Gastrocnemius medialis (tissue), 4 donors: Measurements from ENCODE around the gene RARB. TPM values are rescaled to one million over a fixed set of nuclear protein-coding genes. Genes with fewer than 3 reads are reported as not detected.

ENCODE experiments used
- ATAC-seq, 2 donors: fragments of 150-250 bp; one replicate each; pipeline ENCODE4 v1.9.1; 2016
- DNase-seq, 2 donors: peaks; one replicate each; pipeline ENCODE4 v3.0.0-alpha.2; 2019
- H3K27ac ChIP-seq, 4 donors: fragments of 200-600 bp; sonication (generic); 1 replicate in 1 of 4; 2 replicates in 3 of 4; pipeline ENCODE4 v1.5.1; 2016 to 2018; ENCODE audit warnings: mild to moderate bottlenecking in 2 of 4, moderate library complexity in 1 of 4
- H3K27me3 ChIP-seq, 3 donors: fragments of 200-600 bp; sonication (generic) in 2 of 3; 1 replicate in 1 of 3; 2 replicates in 2 of 3; pipeline versions ENCODE4 v1.5.1 to v1.6.0; 2016 to 2019; ENCODE audit warnings: mild to moderate bottlenecking in 1 of 3, moderate library complexity in 1 of 3
- H3K36me3 ChIP-seq, 2 donors: fragments of 200-600 bp; sonication (generic) in 1 of 2; one replicate each; pipeline ENCODE4 v1.5.1; 2017 to 2018
- H3K4me1 ChIP-seq, 2 donors: fragments of 200-600 bp; sonication (generic) in 1 of 2; one replicate each; pipeline ENCODE4 v1.5.1; 2016 to 2017; ENCODE audit warnings: mild to moderate bottlenecking in 2 of 2
- H3K4me3 ChIP-seq, 4 donors: fragments of 200-600 bp; sonication (generic) in 3 of 4; 1 replicate in 1 of 4; 2 replicates in 3 of 4; pipeline ENCODE4 v1.5.1; 2016 to 2019; ENCODE audit warnings: mild to moderate bottlenecking in 2 of 4
- H3K9me3 ChIP-seq, 3 donors: fragments of 200-600 bp; sonication (generic) in 2 of 3; 1 replicate in 1 of 3; 2 replicates in 2 of 3; pipeline ENCODE4 v1.5.1; 2016 to 2019
- POLR2A ChIP-seq, 2 donors: fragments of 450-650 bp; IDR thresholded peaks; one replicate each; pipeline ENCODE4 v1.6.1; 2017; ENCODE audit warnings: antibody characterized with exemption in 2 of 2, mild to moderate bottlenecking in 2 of 2, moderate library complexity in 2 of 2
- in situ Hi-C, 4 donors: fragments of 200-750 bp; cut with MboI; loops; one replicate each; pipeline versions ENCODE4 v1.15.0 to v1.8.0; 2017; ENCODE audit warnings: low sequenced_read_pairs in 4 of 4
- intact Hi-C: fragments of 100-400 bp; cut with DNase I; formaldehyde crosslinking; loops from one replicate; pipeline ENCODE4 v1.15.1; 2023; ENCODE audit warnings: low total_unique reads
- total RNA-seq, 4 donors: library from RNA; depleted of rRNA; stranded (reverse); fragments of >200 nt; gene quantifications; one replicate each; pipeline versions ENCODE4 v1.1.0 to v1.2.3, GENCODE V29; 2016
- TF ChIP-seq, protein P1 (sequence below), 5 experiments: fragments of 450-650 bp in 3 of 5; fragments of 200-600 bp in 2 of 5; sonication (generic) in 2 of 5; IDR thresholded peaks in 4 of 5; conservative IDR thresholded peaks in 1 of 5; 1 replicate in 4 of 5; 2 replicates in 1 of 5; pipeline ENCODE4 v1.5.1; 2016 to 2019; ENCODE audit warnings: antibody characterized with exemption in 5 of 5, mild to moderate bottlenecking in 3 of 5, moderate library complexity in 3 of 5

Gene RARB
- total RNA-seq, 4 donors from 2014 or later: 1.2 to 3.0 (median 1.9) TPM

DNA sequence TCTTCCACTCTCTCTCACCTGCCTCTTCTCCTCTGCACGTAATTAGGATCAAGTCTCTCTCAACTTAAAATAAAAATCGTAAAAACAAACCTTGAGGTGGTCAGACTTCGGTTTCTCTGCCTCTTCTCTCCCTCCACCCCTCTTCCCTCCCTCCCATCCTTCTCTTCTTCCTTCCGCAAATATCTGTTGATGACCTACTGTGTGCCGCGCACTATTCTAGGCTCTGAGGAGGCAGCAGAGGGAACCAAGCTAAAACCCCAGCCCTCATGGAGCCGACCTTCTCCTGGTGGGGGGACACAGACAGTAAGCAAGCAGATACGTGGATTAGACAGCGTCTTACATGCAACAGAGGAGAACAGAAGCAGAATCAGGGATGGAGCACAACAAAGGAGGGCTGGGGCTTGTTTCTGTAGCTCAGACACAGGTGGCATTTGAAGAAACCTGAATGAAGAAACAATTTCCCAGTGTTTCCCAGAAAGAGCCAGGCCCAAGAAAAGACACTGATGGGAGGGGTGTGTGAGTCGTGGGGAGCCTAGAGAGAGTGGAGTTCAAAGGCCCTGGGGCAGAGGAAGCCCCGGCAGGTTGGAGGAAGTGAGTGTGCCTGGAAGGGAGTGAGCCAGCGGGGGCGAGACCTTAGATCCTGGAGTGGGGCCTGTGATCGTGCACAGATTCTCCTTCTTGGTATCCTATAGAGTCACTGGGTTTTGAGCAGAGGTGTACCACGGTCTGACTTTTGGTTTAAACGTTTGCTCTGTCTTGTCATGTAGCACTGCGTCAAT, 156.1 kb downstream of the RARB start:
- Histone ChIP-seq H3K4me3 (no peak overlapping the region), H3K27me3 (no peaks in the 10 kb centered on the region), H3K4me1 (no peaks in the 10 kb centered on the region), H3K36me3 (no peaks in the 10 kb centered on the region), H3K9me3 (no peaks in the 10 kb centered on the region), H3K27ac (no peak overlapping the region)
- TF ChIP-seq POLR2A (IDR thresholded peaks at IDR 0.05): no peak
- TF ChIP-seq, protein P1, sequence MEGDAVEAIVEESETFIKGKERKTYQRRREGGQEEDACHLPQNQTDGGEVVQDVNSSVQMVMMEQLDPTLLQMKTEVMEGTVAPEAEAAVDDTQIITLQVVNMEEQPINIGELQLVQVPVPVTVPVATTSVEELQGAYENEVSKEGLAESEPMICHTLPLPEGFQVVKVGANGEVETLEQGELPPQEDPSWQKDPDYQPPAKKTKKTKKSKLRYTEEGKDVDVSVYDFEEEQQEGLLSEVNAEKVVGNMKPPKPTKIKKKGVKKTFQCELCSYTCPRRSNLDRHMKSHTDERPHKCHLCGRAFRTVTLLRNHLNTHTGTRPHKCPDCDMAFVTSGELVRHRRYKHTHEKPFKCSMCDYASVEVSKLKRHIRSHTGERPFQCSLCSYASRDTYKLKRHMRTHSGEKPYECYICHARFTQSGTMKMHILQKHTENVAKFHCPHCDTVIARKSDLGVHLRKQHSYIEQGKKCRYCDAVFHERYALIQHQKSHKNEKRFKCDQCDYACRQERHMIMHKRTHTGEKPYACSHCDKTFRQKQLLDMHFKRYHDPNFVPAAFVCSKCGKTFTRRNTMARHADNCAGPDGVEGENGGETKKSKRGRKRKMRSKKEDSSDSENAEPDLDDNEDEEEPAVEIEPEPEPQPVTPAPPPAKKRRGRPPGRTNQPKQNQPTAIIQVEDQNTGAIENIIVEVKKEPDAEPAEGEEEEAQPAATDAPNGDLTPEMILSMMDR (IDR thresholded peaks at IDR 0.05 in 4 of 5, conservative IDR thresholded peaks at IDR 0.05 in 1 of 5): no peak
- intact Hi-C loops (no loop called here), in situ Hi-C loops (loop anchor here in 3 of 4 donors (25.0 kb wide), 3 partner anchors 572 to 797 kb away; no protein-coding TSS in a partner anchor)
- no peak for ATAC-seq
- DNase-seq: no peak

DNA sequence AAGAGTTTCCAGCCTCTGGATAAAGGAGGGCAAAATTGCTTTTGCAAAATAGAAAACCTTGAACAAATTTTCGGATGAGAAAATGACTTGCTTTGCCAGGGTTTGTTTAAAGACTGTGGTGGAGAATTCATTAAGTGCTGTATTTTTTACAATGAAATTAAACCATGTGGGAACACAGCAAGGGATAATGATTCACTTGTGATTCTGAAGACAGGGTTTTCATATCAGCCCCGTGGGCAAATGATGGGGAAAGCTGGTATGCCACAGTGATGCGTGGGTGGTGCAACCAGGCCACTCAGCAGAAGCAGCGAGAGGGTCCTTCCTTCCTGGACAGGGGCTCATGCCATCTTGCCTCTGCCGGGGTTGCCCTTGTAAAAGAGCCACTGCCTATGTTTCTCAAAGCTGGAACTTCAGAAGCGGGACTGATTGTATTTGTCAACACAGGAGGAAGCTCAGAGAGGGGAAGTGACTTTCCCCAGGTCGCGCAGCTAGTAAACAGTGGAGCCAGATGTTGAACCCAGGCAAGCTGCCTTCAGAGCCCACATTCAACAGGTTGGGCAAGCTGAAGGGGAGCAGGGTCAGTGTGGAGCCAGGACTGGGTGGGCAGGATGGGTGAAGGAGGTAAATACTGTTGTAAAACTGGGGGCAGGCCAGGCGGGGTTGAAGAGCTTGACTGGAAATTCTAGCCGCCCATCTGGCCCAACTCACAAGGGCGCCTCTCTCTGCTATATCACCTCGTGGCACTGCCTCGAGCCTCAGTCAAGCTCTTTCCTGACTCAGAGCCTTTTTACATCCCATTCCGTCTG, 157.5 kb downstream of the RARB start:
- no peak overlapping the region for H3K4me3 ChIP-seq
- no peak for ATAC-seq
- H3K4me1 ChIP-seq: peaks cover 0 to 13% of the 10 kb centered on the region in 2 donors
- H3K27ac ChIP-seq: no peak overlapping the region
- H3K36me3 ChIP-seq: no peaks in the 10 kb centered on the region
- no peak for TF ChIP-seq POLR2A (IDR thresholded peaks at IDR 0.05)
- TF ChIP-seq, protein P1 (IDR thresholded peaks at IDR 0.05 in 4 of 5, conservative IDR thresholded peaks at IDR 0.05 in 1 of 5): no peak
- in situ Hi-C loops (loop anchor here in 3 of 4 donors (25.0 kb wide), 3 partner anchors 573 to 798 kb away; no protein-coding TSS in a partner anchor), intact Hi-C loops (no loop called here)
- no peaks in the 10 kb centered on the region for H3K27me3 ChIP-seq
- no peaks in the 10 kb centered on the region for H3K9me3 ChIP-seq
- no peak for DNase-seq

DNA sequence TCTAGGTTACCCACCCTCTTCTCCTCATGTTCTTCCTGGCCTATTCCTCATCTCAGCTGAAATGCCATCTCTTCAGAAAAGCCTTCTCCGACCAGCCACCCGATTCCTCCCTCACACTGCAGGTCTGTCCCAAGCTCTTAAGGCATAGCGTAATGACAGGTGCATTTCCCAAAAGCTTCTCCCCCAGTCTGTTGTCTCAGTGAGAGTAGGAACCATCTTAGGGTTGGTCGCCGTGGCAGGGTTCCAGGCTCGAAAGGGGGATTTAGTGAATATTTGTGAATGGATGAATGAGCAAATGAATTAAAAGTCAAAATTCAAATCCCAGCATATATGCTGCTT, 158.1 kb downstream of the RARB start:
- no peaks in the 10 kb centered on the region for H3K9me3 ChIP-seq
- no peak overlapping the region for H3K4me3 ChIP-seq
- H3K27me3 ChIP-seq: no peaks in the 10 kb centered on the region
- no peak for TF ChIP-seq POLR2A (IDR thresholded peaks at IDR 0.05)
- TF ChIP-seq, protein P1 (IDR thresholded peaks at IDR 0.05 in 4 of 5, conservative IDR thresholded peaks at IDR 0.05 in 1 of 5): no peak
- ATAC-seq: no peak
- peaks cover 0 to 14% of the 10 kb centered on the region in 2 donors for H3K4me1 ChIP-seq
- no peak for DNase-seq
- intact Hi-C loops (no loop called here), in situ Hi-C loops (loop anchor here in 3 of 4 donors (25.0 kb wide), 3 partner anchors 574 to 799 kb away; no protein-coding TSS in a partner anchor)
- no peaks in the 10 kb centered on the region for H3K36me3 ChIP-seq
- no peak overlapping the region for H3K27ac ChIP-seq

DNA sequence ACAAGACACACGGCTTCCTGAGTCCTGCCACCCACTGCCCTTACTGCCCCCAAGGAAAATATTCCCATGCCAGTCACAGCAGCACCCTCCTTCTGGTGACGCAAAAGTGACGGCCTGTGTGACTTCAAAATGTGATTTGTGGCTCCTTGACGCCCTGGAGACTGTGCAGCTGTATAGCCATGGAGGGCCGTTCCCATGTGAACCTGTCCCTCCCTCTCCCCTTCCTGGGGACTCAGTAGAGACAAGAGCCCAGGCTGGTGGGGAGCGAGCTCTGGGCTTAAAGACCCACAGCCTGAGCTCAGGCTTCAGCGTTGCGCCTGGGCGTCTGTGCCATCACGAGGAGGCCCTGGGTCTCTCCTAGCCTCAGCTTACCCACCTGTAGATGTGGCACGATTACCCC, 158.5 kb downstream of the RARB start:
- no peak for DNase-seq

More for the DNA sequence above, 158.5 kb downstream of the RARB start:
- Histone ChIP-seq H3K4me1 (peaks cover 0 to 14% of the 10 kb centered on the region in 2 donors), H3K27ac (no peak overlapping the region), H3K9me3 (no peaks in the 10 kb centered on the region), H3K36me3 (no peaks in the 10 kb centered on the region), H3K27me3 (no peaks in the 10 kb centered on the region), H3K4me3 (no peak overlapping the region)
- intact Hi-C loops (no loop called here), in situ Hi-C loops (loop anchor here in 3 of 4 donors (25.0 kb wide), 3 partner anchors 574 to 799 kb away; no protein-coding TSS in a partner anchor)
- ATAC-seq: no peak
- TF ChIP-seq, protein P1 (IDR thresholded peaks at IDR 0.05 in 4 of 5, conservative IDR thresholded peaks at IDR 0.05 in 1 of 5): no peak
- no peak for TF ChIP-seq POLR2A (IDR thresholded peaks at IDR 0.05)
